GM15510 (cell line): ENCODE results near the gene COL20A1.

ENCODE experiments used
- POLR2A ChIP-seq: IDR thresholded peaks from 3 replicates; pipeline ENCODE4 v1.6.1; 2011; ENCODE audit warnings: borderline replicate concordance; ENCODE audit not compliant: insufficient read length; ENCODE audit errors: extremely low read depth

The COL20A1 gene

DNA sequence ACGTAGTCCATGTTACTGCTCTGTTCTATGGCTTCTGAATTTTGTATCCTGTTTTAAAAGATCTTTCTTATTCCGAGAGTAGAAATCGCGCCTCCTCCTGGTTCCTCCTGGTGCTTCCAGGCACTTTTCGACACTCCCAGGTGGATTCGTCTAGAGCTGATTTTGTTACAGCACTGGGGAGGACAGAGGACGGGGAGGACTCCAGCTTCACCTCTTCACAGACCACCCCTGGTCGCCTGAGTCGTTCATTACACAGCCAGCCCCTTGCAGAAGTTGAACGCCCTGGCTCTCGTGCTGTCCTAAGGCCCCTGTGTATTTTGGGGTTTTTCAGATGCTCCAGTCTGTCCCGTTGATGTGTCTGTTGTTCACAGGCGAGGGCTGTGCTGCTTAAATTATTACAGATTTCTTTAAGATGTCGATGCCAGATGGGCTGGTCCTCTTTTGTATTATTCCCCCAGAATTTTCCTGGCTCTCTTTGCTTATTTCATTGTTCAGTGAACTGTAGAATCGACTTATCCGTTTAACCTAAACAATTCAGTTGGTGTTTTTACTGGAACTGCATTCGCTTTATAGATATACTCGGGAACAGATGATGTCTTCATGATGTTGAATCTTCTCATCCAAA lies 30.5 kb downstream of the COL20A1 start:
- TF ChIP-seq POLR2A: no peak

DNA sequence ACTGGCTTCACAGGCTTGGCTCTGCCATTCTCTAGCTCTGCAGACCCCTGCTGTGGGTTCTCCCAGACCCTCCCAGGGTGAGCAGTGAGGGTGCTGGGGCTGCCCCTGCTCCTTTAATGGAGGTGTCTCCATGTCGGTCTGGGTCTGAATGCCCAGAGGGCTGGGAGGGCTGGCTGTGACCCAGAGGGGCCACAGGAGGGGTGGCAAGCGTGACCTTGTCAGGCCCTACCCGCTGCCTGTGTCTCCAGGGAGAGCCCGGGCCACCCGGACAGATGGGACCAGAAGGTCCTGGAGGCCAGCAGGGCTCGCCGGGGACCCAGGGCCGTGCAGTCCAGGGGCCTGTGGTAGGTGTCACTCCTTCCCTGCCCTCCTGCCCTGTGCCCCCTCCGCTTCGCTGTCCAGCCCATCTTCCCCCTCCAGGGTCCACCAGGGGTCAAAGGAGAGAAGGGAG lies 32.1 kb downstream of the COL20A1 start:
- TF ChIP-seq POLR2A: no peak

DNA sequence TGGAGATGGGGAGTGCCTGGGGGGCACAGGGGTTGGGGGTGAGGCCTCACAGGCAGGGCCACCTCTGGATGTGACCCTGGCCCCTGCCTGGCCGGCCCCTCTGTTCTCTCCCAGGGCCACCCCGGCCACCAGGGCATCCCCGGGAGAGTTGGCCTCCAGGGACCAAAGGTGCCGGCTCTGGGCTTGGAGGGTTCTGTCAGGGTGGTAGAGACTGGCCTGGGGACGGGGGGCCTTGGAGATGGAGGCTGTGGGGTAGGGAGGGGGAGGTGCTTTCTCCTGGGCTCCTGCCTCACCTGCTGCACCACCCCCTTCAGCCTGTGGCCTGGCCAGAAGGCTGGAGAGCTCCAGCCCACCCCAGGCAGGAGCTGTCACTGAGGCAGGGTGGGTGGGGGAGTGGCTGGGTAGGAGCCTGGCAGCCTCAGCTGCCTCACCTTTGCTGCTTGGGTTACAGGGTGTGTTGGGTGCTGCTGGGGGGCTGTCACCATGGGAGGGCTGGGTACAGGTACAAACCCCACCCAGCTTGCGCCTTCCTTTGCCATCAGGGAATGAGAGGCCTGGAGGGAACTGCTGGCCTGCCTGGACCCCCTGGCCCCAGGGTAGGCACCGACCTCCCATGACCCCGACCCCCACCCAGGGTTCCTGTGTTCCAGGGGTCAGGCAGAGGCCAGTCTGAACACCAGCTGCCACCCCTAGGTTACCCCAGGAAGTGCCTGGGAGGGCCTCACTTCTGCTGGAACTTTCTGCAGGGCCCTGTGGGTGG lies 32.7 kb downstream of the COL20A1 start:
- no peak for TF ChIP-seq POLR2A

GRCh38 chr20:63326314-63327230 lies 33.6 kb downstream of the COL20A1 start:
- no peak for TF ChIP-seq POLR2A

- no peak for TF ChIP-seq POLR2A
Observed at GRCh38 chr20:63327231-63327745, 34.3 kb downstream of the COL20A1 start.

DNA sequence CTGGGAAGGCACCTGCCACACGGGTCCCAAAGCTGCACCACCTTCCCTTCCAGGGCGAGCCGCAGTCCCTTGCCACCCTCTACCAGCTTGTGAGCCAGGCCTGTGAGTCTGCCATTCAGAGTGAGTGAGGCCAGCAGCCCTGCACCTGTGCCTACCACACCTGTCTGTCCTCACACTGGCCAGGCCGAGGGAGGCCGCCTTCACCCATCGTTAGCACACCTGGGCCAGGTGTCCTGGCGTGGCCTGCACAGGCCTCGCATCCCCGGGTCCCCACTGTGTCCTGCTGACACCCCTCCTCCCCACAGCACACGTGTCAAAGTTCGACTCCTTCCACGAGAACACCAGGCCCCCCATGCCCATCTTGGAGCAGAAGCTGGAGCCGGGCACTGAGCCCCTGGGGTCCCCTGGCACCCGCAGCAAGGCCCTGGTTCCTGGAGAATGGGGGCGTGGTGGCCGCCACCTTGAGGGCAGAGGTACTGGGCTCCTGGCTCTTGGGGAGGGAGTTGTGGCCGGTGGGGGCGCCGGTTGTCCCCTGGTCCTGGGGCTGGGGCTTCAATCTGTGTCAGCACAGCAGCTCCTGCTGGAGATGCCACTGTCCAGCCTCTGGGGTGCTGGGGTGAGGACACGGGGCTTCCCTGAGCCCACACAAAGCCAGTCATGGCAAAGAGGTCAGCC lies 35.2 kb downstream of the COL20A1 start:
- no peak for TF ChIP-seq POLR2A

DNA sequence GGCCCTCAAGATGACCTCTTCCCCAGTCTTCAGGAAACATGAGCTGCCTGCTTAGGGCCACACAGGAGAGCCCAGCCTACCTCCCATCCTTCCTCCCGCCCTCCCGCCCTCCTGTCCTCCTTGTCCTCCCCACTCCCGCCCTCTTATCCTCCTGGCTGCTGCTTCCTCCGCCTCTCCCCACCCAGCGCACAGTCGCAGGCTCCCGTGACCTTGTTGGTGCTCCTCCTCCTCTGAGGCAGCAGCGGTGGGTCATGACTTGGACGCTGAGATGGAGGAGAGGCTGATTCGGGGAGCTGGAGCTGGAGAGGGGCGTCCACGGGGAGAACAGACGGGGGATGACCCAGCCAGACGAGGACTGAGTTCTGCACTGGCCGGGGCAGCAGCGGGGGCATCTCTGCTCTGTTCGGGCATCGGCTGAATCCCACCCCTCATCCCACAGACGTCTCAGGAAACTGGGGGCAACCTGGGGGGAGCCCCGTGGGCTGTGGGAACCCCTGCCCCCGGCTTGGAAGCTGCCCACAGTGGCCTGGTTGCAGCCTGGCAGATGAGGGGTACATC lies 35.8 kb downstream of the COL20A1 start:
- no peak for TF ChIP-seq POLR2A

- no peak for TF ChIP-seq POLR2A
Observed at GRCh38 chr20:63329331-63330083, 36.5 kb downstream of the COL20A1 start.

- TF ChIP-seq POLR2A: no peak
Observed at GRCh38 chr20:63330084-63330760, 37.2 kb downstream of the COL20A1 start.

DNA sequence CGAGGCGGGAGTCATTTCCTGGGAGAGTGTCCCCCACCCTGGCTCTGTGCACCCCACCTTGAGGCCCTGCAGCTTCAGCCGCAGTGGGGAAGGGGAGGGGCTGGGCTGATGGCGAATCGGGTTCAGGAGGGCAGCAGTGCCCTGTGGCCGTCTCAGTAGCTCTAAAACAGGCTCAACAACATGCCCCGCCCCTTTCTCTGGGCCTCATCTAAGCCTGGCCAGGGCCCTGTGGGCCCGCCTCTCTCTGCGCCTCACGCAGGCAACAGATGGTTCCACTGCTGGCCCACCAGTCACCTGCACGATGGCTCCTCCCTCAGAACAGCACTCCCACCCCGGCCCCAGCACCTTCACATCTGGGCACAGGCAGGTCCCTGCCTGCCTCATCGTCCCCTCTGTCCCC lies 38.0 kb downstream of the COL20A1 start:
- TF ChIP-seq POLR2A: no peak

DNA sequence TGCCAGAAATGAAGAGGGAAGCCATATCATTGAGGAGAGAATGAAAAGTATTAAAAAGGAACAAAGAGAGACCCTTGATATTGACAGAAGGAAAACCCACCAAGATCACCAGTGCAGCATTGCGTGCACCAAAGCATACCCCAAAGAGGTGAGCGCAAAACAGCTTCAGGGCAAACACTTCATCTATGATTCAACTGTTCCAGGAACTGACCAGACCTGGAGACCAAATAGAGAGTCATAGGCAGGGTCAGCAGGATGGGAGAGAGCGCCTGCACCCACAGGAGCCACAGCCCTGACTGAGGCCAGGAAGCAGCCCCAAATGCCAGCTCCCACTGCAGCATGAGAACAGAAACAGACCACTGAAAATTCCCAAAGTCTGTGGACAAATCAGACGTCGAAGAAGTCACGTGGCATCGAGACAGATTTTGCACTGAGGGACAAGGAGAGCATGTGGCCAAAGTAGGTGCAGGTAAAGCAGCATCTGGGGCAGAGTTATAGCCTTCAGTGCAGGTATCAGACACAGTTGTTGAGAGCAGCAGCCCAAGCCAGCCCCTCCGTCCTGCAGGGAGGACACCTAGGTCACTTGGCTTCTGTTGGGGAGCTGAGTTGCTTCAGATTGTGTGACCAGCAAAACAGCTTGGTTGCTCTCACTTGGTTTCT lies 38.9 kb downstream of the COL20A1 start:
- TF ChIP-seq POLR2A: no peak

- no peak for TF ChIP-seq POLR2A
Observed at GRCh38 chr20:63332488-63333240, 39.7 kb downstream of the COL20A1 start.
